RPMI7951 (cell line): Measurements from ENCODE around the gene PIGH. TPM values are rescaled to one million over a fixed set of nuclear protein-coding genes. Genes with fewer than 3 reads are reported as not detected.
"Not testable (repeated sequence)": the region's sequence is repeated elsewhere in the genome, so short reads cannot be mapped to it uniquely, and the experiment has no call there.

ENCODE experiments used
- DNase-seq: peaks from one replicate; pipeline ENCODE4 v3.0.0-alpha.2; 2012; ENCODE audit warnings: low read depth
- total RNA-seq: library from RNA; depleted of rRNA; stranded (reverse); fragments of >200 nt; shearing (Covaris generic); gene quantifications from 2 replicates; pipeline ENCODE4 v1.2.3, GENCODE V29; 2014; rRNA removed

PIGH gene
- total RNA-seq, 1 experiment from 2014 or later: 20.9 TPM

GRCh38 chr14:67551123-67551522 lies 48.9 kb downstream of the PIGH start:
- DNase-seq: no peak

DNA sequence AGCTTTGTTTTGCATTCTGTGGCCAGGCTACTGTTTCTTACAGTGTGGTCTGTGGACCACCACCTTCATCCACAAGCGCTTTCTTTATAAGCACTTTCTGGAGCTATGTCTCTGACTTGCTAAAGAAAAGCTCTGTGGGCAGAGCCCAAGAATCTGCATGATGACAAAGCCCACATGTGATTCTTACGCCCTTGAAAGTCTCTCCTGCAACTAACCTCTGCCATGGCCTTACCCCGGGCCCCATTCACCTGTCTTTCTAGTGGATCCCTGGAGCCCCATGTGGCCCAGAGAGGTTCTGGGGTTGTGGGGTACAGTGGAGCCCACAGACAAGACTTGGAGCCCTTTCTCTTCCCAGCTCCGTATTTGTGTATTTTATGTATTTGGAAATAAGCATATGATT lies 50.3 kb downstream of the PIGH start:
- DNase-seq: no peak

- DNase-seq: no peak
Observed at GRCh38 chr14:67547224-67547780, 52.8 kb downstream of the PIGH start.

DNA sequence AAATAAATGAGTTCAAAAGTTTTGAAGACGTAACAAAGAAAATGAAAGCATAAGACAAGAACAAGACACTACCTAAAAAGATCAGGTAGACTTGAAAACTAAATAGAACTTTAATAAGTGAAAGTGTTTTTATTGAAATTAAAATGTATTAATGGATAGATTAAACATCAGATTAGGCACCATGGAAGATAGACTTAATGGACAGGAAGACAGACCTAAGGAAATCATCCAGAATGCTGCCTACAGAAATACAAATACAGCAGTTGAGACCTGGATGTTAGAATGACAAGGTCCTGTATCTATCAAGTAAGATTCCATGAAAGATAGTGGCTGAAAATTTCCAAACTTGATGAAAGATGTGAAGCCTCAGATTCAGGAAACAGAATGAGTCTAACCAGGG lies 55.5 kb downstream of the PIGH start:
- no peak for DNase-seq

- not testable (repeated sequence) for DNase-seq
Observed at GRCh38 chr14:67542620-67543019, 57.4 kb downstream of the PIGH start.

- DNase-seq: no peak
Observed at GRCh38 chr14:67541448-67542387, 58.4 kb downstream of the PIGH start.

Other genes starting within 250 kb of the PIGH start
- gene ATP6V1D, start 240.5 kb downstream of the PIGH start, total RNA-seq: 122 and 130 TPM in 2 replicates
- gene EIF2S1, start 239.9 kb downstream of the PIGH start, total RNA-seq: 254 and 258 TPM in 2 replicates
- gene PLEK2, start 188.1 kb downstream of the PIGH start, total RNA-seq: 13.7 and 14.5 TPM in 2 replicates
- 3.7 TPM in 2 replicates for gene TMEM229B, start 111.5 kb downstream of the PIGH start, total RNA-seq
- 2.3 and 2.6 TPM in 2 replicates for gene PLEKHH1, start 67.0 kb downstream of the PIGH start, total RNA-seq
- gene ARG2, start 19.7 kb upstream of the PIGH start, total RNA-seq: 16.0 and 21.9 TPM in 2 replicates
- gene VTI1B, start 74.4 kb upstream of the PIGH start, total RNA-seq: 49.3 and 52.6 TPM in 2 replicates
- gene RDH11, start 95.5 kb upstream of the PIGH start, total RNA-seq: 73.6 and 86.6 TPM in 2 replicates
- gene RDH12, start 101.6 kb upstream of the PIGH start, total RNA-seq: not detected in 2 replicates
- 9.1 and 9.3 TPM in 2 replicates for gene ZFYVE26, start 216.3 kb upstream of the PIGH start, total RNA-seq
- 10.9 TPM in 2 replicates for gene RAD51B, start 219.5 kb upstream of the PIGH start, total RNA-seq